HT-29 (cell line): ENCODE measurements around the gene FIS1. TPM values are rescaled to one million over a fixed set of nuclear protein-coding genes. Genes with fewer than 3 reads are reported as not detected.
"Not testable (repeated sequence)": the region's sequence is repeated elsewhere in the genome, so short reads cannot be mapped to it uniquely, and the experiment has no call there.

ENCODE experiments used
- DNase-seq: peaks from one replicate; pipeline ENCODE4 v3.0.0-alpha.2; 2015; ENCODE audit warnings: low spot score
- total RNA-seq: library from RNA; depleted of rRNA; stranded (reverse); fragments of >200 nt; shearing (Covaris generic); gene quantifications from 2 replicates; pipeline ENCODE4 v1.2.3, GENCODE V29; 2014; rRNA removed

FIS1 gene
- total RNA-seq: 377 and 384 TPM in 2 replicates

GRCh38 chr7:101244375-101245146, at the start of gene FIS1:
Gene FIS1 (minus strand): TSS chr7:101245081. CDS start chr7:101245004, 77 bp downstream.
- peak; percentile 97 for DNase-seq

GRCh38 chr7:101294039-101294831, 49.4 kb upstream of the FIS1 start:
- no peak for DNase-seq

- not testable (repeated sequence) for DNase-seq
Observed at GRCh38 chr7:101293069-101294021, 48.5 kb upstream of the FIS1 start.

GRCh38 chr7:101292566-101292965, 47.7 kb upstream of the FIS1 start:
- not testable (repeated sequence) for DNase-seq

- DNase-seq: peak; percentile 55
Observed at GRCh38 chr7:101290186-101291037, 45.5 kb upstream of the FIS1 start.

- not testable (repeated sequence) for DNase-seq
Observed at GRCh38 chr7:101289687-101290086, 44.8 kb upstream of the FIS1 start.

GRCh38 chr7:101288439-101288838, 43.6 kb upstream of the FIS1 start:
- DNase-seq: no peak

GRCh38 chr7:101287032-101287431, 42.2 kb upstream of the FIS1 start:
- no peak for DNase-seq

- DNase-seq: not testable (repeated sequence)
Observed at GRCh38 chr7:101285880-101286279, 41.0 kb upstream of the FIS1 start.

- DNase-seq: no peak
Observed at GRCh38 chr7:101285171-101285570, 40.3 kb upstream of the FIS1 start.

GRCh38 chr7:101280912-101281311, 36.0 kb upstream of the FIS1 start:
- DNase-seq: not testable (repeated sequence)

GRCh38 chr7:101278461-101279292, 33.8 kb upstream of the FIS1 start:
- no peak for DNase-seq

- no peak for DNase-seq
Observed at GRCh38 chr7:101277155-101277554, 32.3 kb upstream of the FIS1 start.

GRCh38 chr7:101273206-101273605, 28.3 kb upstream of the FIS1 start:
- DNase-seq: no peak

- DNase-seq: no peak
Observed at GRCh38 chr7:101271021-101271420, 26.1 kb upstream of the FIS1 start.

- no peak for DNase-seq
Observed at GRCh38 chr7:101269664-101270063, 24.8 kb upstream of the FIS1 start.

GRCh38 chr7:101265622-101266516, 21.0 kb upstream of the FIS1 start:
- DNase-seq: no peak

- not testable (repeated sequence) for DNase-seq
Observed at GRCh38 chr7:101264102-101264706, 19.3 kb upstream of the FIS1 start.
